22Rv1 (cell line): ENCODE measurements around the gene IRX2.

Source experiments
- CTCF ChIP-seq: fragments of 450-650 bp; IDR thresholded peaks from 2 replicates; pipeline ENCODE4 v1.5.1; 2017; ENCODE audit warnings: mild to moderate bottlenecking
- ZFX ChIP-seq: fragments of 450-650 bp; IDR thresholded peaks from 2 replicates; pipeline ENCODE4 v1.6.1; 2017; ENCODE audit warnings: antibody characterized with exemption, borderline replicate concordance

DNA sequence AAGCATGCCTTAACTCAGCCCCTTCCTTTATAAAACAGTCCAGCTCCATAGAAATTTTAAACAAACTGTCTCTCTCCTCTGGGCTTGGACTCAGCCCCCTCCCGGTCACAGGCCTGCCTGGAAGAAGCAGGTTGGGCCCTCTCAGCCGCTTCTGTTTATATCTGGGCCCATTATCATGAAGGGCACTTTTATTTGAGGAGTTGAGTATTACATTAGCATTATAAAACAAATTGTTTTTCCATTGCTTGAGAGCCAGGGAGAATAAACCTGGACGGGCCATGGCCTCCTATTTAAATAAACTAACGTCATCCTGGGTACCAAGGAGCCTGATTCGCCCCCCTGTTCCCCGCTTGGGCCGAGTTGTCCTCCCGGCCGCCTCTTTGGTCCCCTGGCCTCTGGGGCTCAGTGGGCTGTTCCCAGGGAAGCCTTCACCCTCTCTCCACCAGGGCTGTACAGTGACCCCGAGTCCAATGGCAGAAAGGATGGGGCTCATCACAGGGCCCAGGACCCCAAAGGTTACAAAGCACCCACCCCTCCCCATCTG, 13.2 kb downstream of the IRX2 start:
- TF ChIP-seq CTCF (no peak), ZFX (no peak)
